GM06990 (cell line): ENCODE results near the gene LY6G6C.

Experiments
- DNase-seq: peaks from one replicate; pipeline ENCODE4 v3.0.0-alpha.2; 2011; ENCODE audit not compliant: insufficient read length; ENCODE audit errors: extremely low read depth
- H3K27me3 ChIP-seq: replicated peaks from 2 replicates; pipeline ENCODE4 v1.6.0; 2011; ENCODE audit warnings: low read length; ENCODE audit not compliant: control insufficient read depth, insufficient read depth
- H3K36me3 ChIP-seq: 2 replicates; pipeline ENCODE4 v1.5.1; 2011; ENCODE audit warnings: low read length; ENCODE audit not compliant: control insufficient read depth, insufficient read depth
- H3K4me3 ChIP-seq: replicated peaks from 2 replicates; pipeline ENCODE4 v1.5.1; 2011; ENCODE audit warnings: low read depth, mild to moderate bottlenecking, control low read depth, low read length
- CTCF ChIP-seq: IDR thresholded peaks from 2 replicates; pipeline ENCODE4 v1.5.1; 2011; ENCODE audit warnings: low read length, control low read depth, mild to moderate bottlenecking, inconsistent platforms; ENCODE audit not compliant: insufficient read depth, poor library complexity, severe bottlenecking

The LY6G6C gene

GRCh38 chr6:31720196-31720770 is 1.3 kb downstream of the LY6G6C start:
- DNase-seq: no peak
- Histone ChIP-seq H3K27me3 (no peaks in the 10 kb centered on the region; the same call in 1 of the 2 replicates), H3K4me3 (no peak overlapping the region), H3K36me3 (no peaks in the 10 kb centered on the region)
- TF ChIP-seq CTCF: no peak

GRCh38 chr6:31719001-31719400 is 2.5 kb downstream of the LY6G6C start:
- TF ChIP-seq CTCF: no peak
- Histone ChIP-seq H3K36me3 (no peaks in the 10 kb centered on the region), H3K4me3 (no peak overlapping the region), H3K27me3 (no peaks in the 10 kb centered on the region; the same call in 1 of the 2 replicates)
- no peak for DNase-seq

GRCh38 chr6:31718265-31718664 is 3.3 kb downstream of the LY6G6C start:
- Histone ChIP-seq H3K27me3 (no peaks in the 10 kb centered on the region; the same call in 1 of the 2 replicates), H3K4me3 (no peak overlapping the region), H3K36me3 (no peaks in the 10 kb centered on the region)
- no peak for TF ChIP-seq CTCF
- no peak for DNase-seq

- Histone ChIP-seq H3K27me3 (no peaks in the 10 kb centered on the region; the same call in 1 of the 2 replicates), H3K4me3 (no peak overlapping the region), H3K36me3 (no peaks in the 10 kb centered on the region)
- DNase-seq: no peak
- no peak for TF ChIP-seq CTCF
Measured at GRCh38 chr6:31717499-31718222, 3.9 kb downstream of the LY6G6C start.

GRCh38 chr6:31715022-31715958 is 6.3 kb downstream of the LY6G6C start, which contains the start of gene LY6G6D:
Gene LY6G6D, plus strand, starts transcription at chr6:31715348. Its CDS starts 8 bp downstream, at chr6:31715356.
- no peak for TF ChIP-seq CTCF
- Histone ChIP-seq H3K4me3 (no peak within 1 kb of the TSS), H3K36me3 (no peaks in the 10 kb centered on the region), H3K27me3 (no peaks in the 10 kb centered on the region; the same call in 1 of the 2 replicates)
- no peak for DNase-seq
